Left hindlimb (tissue), 1 donor: ENCODE measurements around the gene LHFPL5.
A peak's percentile ranks its signal among the peaks of the same experiment; 100 is the strongest.

Experiments used
- DNase-seq: peaks from one replicate; pipeline ENCODE4 v3.0.0-alpha.2; 2018

LHFPL5 gene

GRCh38 chr6:35794536-35795452 lies 10.4 kb upstream of the LHFPL5 start:
- DNase-seq, result no peak

GRCh38 chr6:35795453-35796071 lies 9.6 kb upstream of the LHFPL5 start:
- no peak for DNase-seq

- no peak for DNase-seq
Measured at GRCh38 chr6:35796236-35796635, 8.9 kb upstream of the LHFPL5 start.

GRCh38 chr6:35797837-35798526 lies 7.2 kb upstream of the LHFPL5 start:
- no peak for DNase-seq

GRCh38 chr6:35798706-35799105 lies 6.4 kb upstream of the LHFPL5 start:
- DNase-seq, result no peak

GRCh38 chr6:35801148-35801547 lies 4.0 kb upstream of the LHFPL5 start:
- DNase-seq, result no peak

GRCh38 chr6:35808688-35809087 lies 3.5 kb downstream of the LHFPL5 start:
- DNase-seq, result peak; percentile 30

GRCh38 chr6:35809809-35810208 lies 4.7 kb downstream of the LHFPL5 start:
- DNase-seq, result no peak

- DNase-seq, result no peak
Measured at GRCh38 chr6:35810971-35811698, 6.0 kb downstream of the LHFPL5 start.

- no peak for DNase-seq
Measured at GRCh38 chr6:35811699-35811995, 6.5 kb downstream of the LHFPL5 start.

GRCh38 chr6:35817515-35817914 lies 12.4 kb downstream of the LHFPL5 start:
- DNase-seq, result no peak

GRCh38 chr6:35823601-35824000 lies 18.4 kb downstream of the LHFPL5 start:
- no peak for DNase-seq

- DNase-seq, result no peak
Measured at GRCh38 chr6:35824552-35825192, 19.5 kb downstream of the LHFPL5 start.

- DNase-seq, result no peak
Measured at GRCh38 chr6:35829306-35829705, 24.2 kb downstream of the LHFPL5 start.

GRCh38 chr6:35831257-35832007 lies 26.3 kb downstream of the LHFPL5 start:
- DNase-seq, result no peak

- DNase-seq, result no peak
Measured at GRCh38 chr6:35833536-35833935, 28.4 kb downstream of the LHFPL5 start.

GRCh38 chr6:35839019-35839418 lies 33.9 kb downstream of the LHFPL5 start:
- DNase-seq, result no peak

- DNase-seq, result no peak
Measured at GRCh38 chr6:35842381-35842780, 37.2 kb downstream of the LHFPL5 start.

GRCh38 chr6:35844290-35844689 lies 39.1 kb downstream of the LHFPL5 start:
- no peak for DNase-seq

GRCh38 chr6:35850208-35850607 lies 45.1 kb downstream of the LHFPL5 start:
- no peak for DNase-seq

GRCh38 chr6:35852994-35853393 lies 47.8 kb downstream of the LHFPL5 start:
- no peak for DNase-seq

- DNase-seq, result no peak
Measured at GRCh38 chr6:35856250-35856649, 51.1 kb downstream of the LHFPL5 start.
